ENCODE results near the gene SLC18A2.
"Not testable (repeated sequence)": the region's sequence is repeated elsewhere in the genome, so short reads cannot be mapped to it uniquely, and the experiment has no call there.

The SLC18A2 gene

GRCh38 chr10:117284716-117285494 lies 44.0 kb downstream of the SLC18A2 start:
- no peak overlapping the region for H3K4me3 ChIP-seq (ENCODE audit: low read depth, low read length)
- no peaks in the 10 kb centered on the region for H3K4me1 ChIP-seq
- peaks cover 7% of the 10 kb centered on the region for H3K36me3 ChIP-seq
- H3K9me3 ChIP-seq: no peaks in the 10 kb centered on the region
- no peak for TF ChIP-seq CTCF (IDR thresholded peaks at IDR 0.05; ENCODE audit: low read depth, low read length)
- H3K27me3 ChIP-seq: no peaks in the 10 kb centered on the region
- DNase-seq: no peak

- H3K36me3 ChIP-seq; H3K27me3 ChIP-seq; H3K4me3 ChIP-seq (ENCODE audit: low read depth, low read length); DNase-seq; H3K4me1 ChIP-seq; H3K9me3 ChIP-seq: not testable (repeated sequence)
Observed at GRCh38 chr10:117290872-117291271, 50.0 kb downstream of the SLC18A2 start.

- H3K27me3 ChIP-seq: no peaks in the 10 kb centered on the region
- no peaks in the 10 kb centered on the region for H3K4me1 ChIP-seq
- H3K9me3 ChIP-seq: no peaks in the 10 kb centered on the region
- H3K36me3 ChIP-seq: no peaks in the 10 kb centered on the region; the same call in 1 of the 2 replicates
- no peak overlapping the region for H3K4me3 ChIP-seq (ENCODE audit: low read depth, low read length)
- no peak for DNase-seq
- TF ChIP-seq CTCF (IDR thresholded peaks at IDR 0.05; ENCODE audit: low read depth, low read length): no peak
Observed at GRCh38 chr10:117294039-117294645, 53.2 kb downstream of the SLC18A2 start.

- Histone ChIP-seq H3K36me3 (no peaks in the 10 kb centered on the region), H3K9me3 (no peaks in the 10 kb centered on the region), H3K4me1 (no peaks in the 10 kb centered on the region), H3K27me3 (no peaks in the 10 kb centered on the region), H3K4me3 (ENCODE audit: low read depth, low read length) (no peak overlapping the region)
- TF ChIP-seq CTCF (IDR thresholded peaks at IDR 0.05; ENCODE audit: low read depth, low read length): no peak
- no peak for DNase-seq
Observed at GRCh38 chr10:117294735-117295134, 53.8 kb downstream of the SLC18A2 start.

GRCh38 chr10:117298219-117298618 lies 57.3 kb downstream of the SLC18A2 start:
- H3K36me3 ChIP-seq: no peaks in the 10 kb centered on the region
- no peaks in the 10 kb centered on the region for H3K9me3 ChIP-seq
- DNase-seq: no peak
- no peak for TF ChIP-seq CTCF (IDR thresholded peaks at IDR 0.05; ENCODE audit: low read depth, low read length)
- H3K4me1 ChIP-seq: no peaks in the 10 kb centered on the region
- H3K27me3 ChIP-seq: no peaks in the 10 kb centered on the region
- H3K4me3 ChIP-seq (ENCODE audit: low read depth, low read length): no peak overlapping the region

GRCh38 chr10:117299435-117299834 lies 58.5 kb downstream of the SLC18A2 start:
- H3K4me3 ChIP-seq (ENCODE audit: low read depth, low read length): no peak overlapping the region
- H3K36me3 ChIP-seq: no peaks in the 10 kb centered on the region
- no peak for TF ChIP-seq CTCF (IDR thresholded peaks at IDR 0.05; ENCODE audit: low read depth, low read length)
- H3K9me3 ChIP-seq: no peaks in the 10 kb centered on the region
- no peak for DNase-seq
- no peaks in the 10 kb centered on the region for H3K4me1 ChIP-seq
- H3K27me3 ChIP-seq: no peaks in the 10 kb centered on the region
